Lower leg skin (tissue), 3 donors: ENCODE results near the gene TPM1.

Experiments used
- CTCF ChIP-seq, 3 donors: fragments of 450-650 bp; IDR thresholded peaks; one replicate each; pipeline ENCODE4 v1.5.1; 2016; ENCODE audit warnings: antibody characterized with exemption in 3 of 3, mild to moderate bottlenecking in 3 of 3, moderate library complexity in 2 of 3
- POLR2A ChIP-seq, 2 donors: fragments of 450-650 bp; IDR thresholded peaks; one replicate each; pipeline ENCODE4 v1.6.1; 2016 to 2017; ENCODE audit warnings: antibody characterized with exemption in 2 of 2, mild to moderate bottlenecking in 1 of 2, moderate library complexity in 1 of 2

GRCh38 chr15:63048115-63048775 is 5.7 kb downstream of the TPM1 start:
- TF ChIP-seq CTCF (IDR thresholded peaks at IDR 0.05) (peak in 1 of 3 donors; percentile 93), POLR2A (IDR thresholded peaks at IDR 0.05) (no peak)
